Thymus (tissue), 11 donors: ENCODE data around the gene PCBP3. TPM values are rescaled to one million over a fixed set of nuclear protein-coding genes. Genes with fewer than 3 reads are reported as not detected.

Source experiments
- DNase-seq, 9 donors: peaks; one replicate each; pipeline ENCODE4 v3.0.0-alpha.2; 2013; ENCODE audit warnings: low spot score in 9 of 9, low read depth in 6 of 9, missing footprints in 1 of 9
- H3K27ac ChIP-seq, 2 donors: one replicate each; pipeline ENCODE4 v1.5.1; 2013; ENCODE audit warnings: control low read depth in 1 of 2, low read depth in 1 of 2, low read length in 1 of 2, mild to moderate bottlenecking in 1 of 2, moderate library complexity in 1 of 2
- H3K27me3 ChIP-seq, 2 donors: one replicate each; pipeline ENCODE4 v1.5.1; 2013; ENCODE audit warnings: low read length in 1 of 2; ENCODE audit not compliant: control insufficient read depth in 2 of 2, insufficient read depth in 1 of 2
- H3K36me3 ChIP-seq, 2 donors: one replicate each; pipeline ENCODE4 v1.5.1; 2013; ENCODE audit warnings: low read length in 1 of 2, mild to moderate bottlenecking in 1 of 2, moderate library complexity in 1 of 2; ENCODE audit not compliant: control insufficient read depth in 2 of 2, insufficient read depth in 2 of 2
- H3K4me1 ChIP-seq, 2 donors: one replicate each; pipeline ENCODE4 v1.5.1; 2013; ENCODE audit warnings: low read length in 2 of 2; ENCODE audit not compliant: control insufficient read depth in 2 of 2, insufficient read depth in 2 of 2
- H3K4me3 ChIP-seq, 2 donors: one replicate each; pipeline ENCODE4 v1.5.1; 2013; ENCODE audit warnings: low read length in 2 of 2, control low read depth in 1 of 2, mild to moderate bottlenecking in 1 of 2
- H3K9me3 ChIP-seq, 2 donors: one replicate each; pipeline ENCODE4 v1.5.1; 2013; ENCODE audit warnings: low read length in 1 of 2, mild to moderate bottlenecking in 1 of 2; ENCODE audit not compliant: control insufficient read depth in 2 of 2, insufficient read depth in 1 of 2
- WGBS: extraction: QIAGEN DNeasy Blood & Tissue Kit; methylation state at CpG from one replicate; pipeline ENCODE4 v1.1.7; 2013; 5-methylcytosine and 5-hydroxymethylcytosine counted together
- polyA plus RNA-seq: library from polyadenylated mRNA; stranded (reverse); fragments of 200-250 nt; gene quantifications from one replicate; pipeline ENCODE4 v1.2.3, GENCODE V29; 2013
- total RNA-seq: library from RNA; stranded (reverse); fragments of 120-200 nt; gene quantifications from one replicate; pipeline ENCODE4 v1.2.4, GENCODE V29; 2013
- donor health status: healthy.

PCBP3 gene
- total and polyA plus RNA-seq, 2 donors: 12.8 to 44.9 TPM

GRCh38 chr21:45985471-45986315, 342.2 kb downstream of the PCBP3 start:
- WGBS: 91% methylated on average over 37 of the region's 37 CpGs
- no peak for DNase-seq
- no peak overlapping the region for H3K4me3 ChIP-seq
- H3K36me3 ChIP-seq: no peaks in the 10 kb centered on the region
- peaks cover 23 to 35% of the 10 kb centered on the region in 2 donors for H3K27me3 ChIP-seq
- no peaks in the 10 kb centered on the region for H3K9me3 ChIP-seq
- H3K4me1 ChIP-seq: peaks cover 0 to 6% of the 10 kb centered on the region in 2 donors
- no peak overlapping the region for H3K27ac ChIP-seq

- peaks cover 23 to 29% of the 10 kb centered on the region in 2 donors for H3K27me3 ChIP-seq
- H3K4me1 ChIP-seq: no peaks in the 10 kb centered on the region
- H3K36me3 ChIP-seq: no peaks in the 10 kb centered on the region
- no peak overlapping the region for H3K27ac ChIP-seq
- H3K4me3 ChIP-seq: no peak overlapping the region
- DNase-seq: no peak
- WGBS: 92% methylated on average over 36 of the region's 36 CpGs
- H3K9me3 ChIP-seq: no peaks in the 10 kb centered on the region
These were observed 343.0 kb downstream of the PCBP3 start for GRCh38 chr21:45986316-45987051.

GRCh38 chr21:45987121-45987711, 343.7 kb downstream of the PCBP3 start:
- no peaks in the 10 kb centered on the region for H3K36me3 ChIP-seq
- peaks cover 16 to 22% of the 10 kb centered on the region in 2 donors for H3K27me3 ChIP-seq
- no peak overlapping the region for H3K27ac ChIP-seq
- WGBS: 96% methylated on average over 29 of the region's 29 CpGs
- H3K4me3 ChIP-seq: no peak overlapping the region
- no peak for DNase-seq
- no peaks in the 10 kb centered on the region for H3K4me1 ChIP-seq
- H3K9me3 ChIP-seq: no peaks in the 10 kb centered on the region

GRCh38 chr21:45988366-45989347, 345.1 kb downstream of the PCBP3 start:
- Histone ChIP-seq H3K4me3 (no peak overlapping the region), H3K27ac (no peak overlapping the region), H3K27me3 (peaks cover 3 to 8% of the 10 kb centered on the region in 2 donors), H3K9me3 (no peaks in the 10 kb centered on the region), H3K4me1 (no peaks in the 10 kb centered on the region), H3K36me3 (no peaks in the 10 kb centered on the region)
- WGBS: 87% methylated on average over 36 of the region's 36 CpGs
- DNase-seq: no peak

- Histone ChIP-seq H3K36me3 (no peaks in the 10 kb centered on the region), H3K4me1 (no peaks in the 10 kb centered on the region), H3K27ac (no peak overlapping the region)
These were observed 346.0 kb downstream of the PCBP3 start for GRCh38 chr21:45989355-45990048.

GRCh38 chr21:45990049-45990711, 346.7 kb downstream of the PCBP3 start:
- Histone ChIP-seq H3K27ac (no peak overlapping the region), H3K4me1 (no peaks in the 10 kb centered on the region), H3K9me3 (no peaks in the 10 kb centered on the region), H3K4me3 (no peak overlapping the region), H3K27me3 (no peaks in the 10 kb centered on the region), H3K36me3 (no peaks in the 10 kb centered on the region)
- no peak for DNase-seq
- WGBS: 92% methylated on average over 30 of the region's 30 CpGs

More at GRCh38 chr21:45989355-45990048, 346.0 kb downstream of the PCBP3 start:
- Histone ChIP-seq H3K4me3 (no peak overlapping the region), H3K27me3 (peaks cover 0 to under 1% of the 10 kb centered on the region in 2 donors), H3K9me3 (no peaks in the 10 kb centered on the region)
- no peak for DNase-seq
- 93% methylated on average over 32 of the region's 32 CpGs for WGBS

- H3K27me3 ChIP-seq: no peaks in the 10 kb centered on the region
- no peak overlapping the region for H3K27ac ChIP-seq
- H3K36me3 ChIP-seq: no peaks in the 10 kb centered on the region
- H3K4me3 ChIP-seq: no peak overlapping the region
- DNase-seq: no peak
- WGBS: 88% methylated on average over 45 of the region's 45 CpGs
- no peaks in the 10 kb centered on the region for H3K9me3 ChIP-seq
- no peaks in the 10 kb centered on the region for H3K4me1 ChIP-seq
These were observed 347.4 kb downstream of the PCBP3 start for GRCh38 chr21:45990741-45991605.
